Measurements from ENCODE around the gene ABCG8. TPM values are rescaled to one million over a fixed set of nuclear protein-coding genes. Genes with fewer than 3 reads are reported as not detected.

The ABCG8 gene
- polyA plus RNA-seq, 2 donors: not detected

DNA sequence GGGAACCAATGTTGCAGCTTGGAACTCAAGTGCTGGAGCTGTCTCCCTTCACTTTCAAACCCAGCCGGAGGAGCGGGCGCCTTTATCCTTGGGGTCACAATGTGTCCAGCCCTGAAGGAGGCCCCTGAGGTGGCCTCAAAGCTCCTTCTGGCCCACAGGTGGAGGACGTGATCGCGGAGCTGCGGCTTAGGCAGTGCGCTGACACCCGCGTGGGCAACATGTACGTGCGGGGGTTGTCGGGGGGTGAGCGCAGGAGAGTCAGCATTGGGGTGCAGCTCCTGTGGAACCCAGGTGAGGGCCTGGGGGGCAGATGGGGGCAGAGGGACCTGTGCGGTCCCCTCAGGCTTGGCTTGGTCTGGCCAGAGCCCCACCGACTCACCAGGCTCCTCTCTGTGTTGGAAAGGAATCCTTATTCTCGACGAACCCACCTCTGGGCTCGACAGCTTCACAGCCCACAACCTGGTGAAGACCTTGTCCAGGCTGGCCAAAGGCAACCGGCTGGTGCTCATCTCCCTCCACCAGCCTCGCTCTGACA is 13.5 kb downstream of the ABCG8 start:
- 95% methylated on average over 20 to 21 of the region's 21 CpGs for WGBS, 2 donors
- Histone ChIP-seq H3K4me3 (ENCODE audit: low read depth in 1 of 2, low read length in 2 of 2) (no peak overlapping the region), H3K36me3 (ENCODE audit: control insufficient read depth in 2 of 2, insufficient read depth in 2 of 2, low read length in 1 of 2) (no peaks in the 10 kb centered on the region)

GRCh38 chr2:43853141-43854081 is 14.6 kb downstream of the ABCG8 start:
- WGBS, 2 donors: 77 to 87% methylated on average over 10 of the region's 10 CpGs
- H3K27ac ChIP-seq (ENCODE audit: low read depth in 2 of 2, low read length in 1 of 2): no peak overlapping the region
- H3K9me3 ChIP-seq (ENCODE audit: control insufficient read depth in 2 of 2, insufficient read depth in 1 of 2, low read depth in 1 of 2, low read length in 1 of 2): no peaks in the 10 kb centered on the region
- no peaks in the 10 kb centered on the region for H3K4me1 ChIP-seq (ENCODE audit: control insufficient read depth in 2 of 2, insufficient read depth in 2 of 2, low read length in 1 of 2)
- H3K27me3 ChIP-seq (ENCODE audit: control insufficient read depth in 1 of 2, insufficient read depth in 2 of 2, low read length in 2 of 2): peaks cover 0 to 3% of the 10 kb centered on the region in 2 donors
- H3K4me3 ChIP-seq (ENCODE audit: low read depth in 1 of 2, low read length in 2 of 2): no peak overlapping the region
- H3K36me3 ChIP-seq (ENCODE audit: control insufficient read depth in 2 of 2, insufficient read depth in 2 of 2, low read length in 1 of 2): no peaks in the 10 kb centered on the region

More for the DNA sequence above, 13.5 kb downstream of the ABCG8 start:
- no peaks in the 10 kb centered on the region for H3K9me3 ChIP-seq (ENCODE audit: control insufficient read depth in 2 of 2, insufficient read depth in 1 of 2, low read depth in 1 of 2, low read length in 1 of 2)
- H3K27ac ChIP-seq (ENCODE audit: low read depth in 2 of 2, low read length in 1 of 2): no peak overlapping the region
- H3K27me3 ChIP-seq (ENCODE audit: control insufficient read depth in 1 of 2, insufficient read depth in 2 of 2, low read length in 2 of 2): peaks cover 0 to 3% of the 10 kb centered on the region in 2 donors
- H3K4me1 ChIP-seq (ENCODE audit: control insufficient read depth in 2 of 2, insufficient read depth in 2 of 2, low read length in 1 of 2): no peaks in the 10 kb centered on the region

- no peaks in the 10 kb centered on the region for H3K36me3 ChIP-seq (ENCODE audit: control insufficient read depth in 2 of 2, insufficient read depth in 2 of 2, low read length in 1 of 2)
- H3K4me3 ChIP-seq (ENCODE audit: low read depth in 1 of 2, low read length in 2 of 2): no peak overlapping the region
- H3K9me3 ChIP-seq (ENCODE audit: control insufficient read depth in 2 of 2, insufficient read depth in 1 of 2, low read depth in 1 of 2, low read length in 1 of 2): no peaks in the 10 kb centered on the region
- peaks cover 0 to 3% of the 10 kb centered on the region in 2 donors for H3K27me3 ChIP-seq (ENCODE audit: control insufficient read depth in 1 of 2, insufficient read depth in 2 of 2, low read length in 2 of 2)
- WGBS, 2 donors: 78 to 80% methylated on average over 3 of the region's 3 CpGs
- no peak overlapping the region for H3K27ac ChIP-seq (ENCODE audit: low read depth in 2 of 2, low read length in 1 of 2)
- no peaks in the 10 kb centered on the region for H3K4me1 ChIP-seq (ENCODE audit: control insufficient read depth in 2 of 2, insufficient read depth in 2 of 2, low read length in 1 of 2)
Observed at GRCh38 chr2:43854671-43855070, 15.9 kb downstream of the ABCG8 start.

DNA sequence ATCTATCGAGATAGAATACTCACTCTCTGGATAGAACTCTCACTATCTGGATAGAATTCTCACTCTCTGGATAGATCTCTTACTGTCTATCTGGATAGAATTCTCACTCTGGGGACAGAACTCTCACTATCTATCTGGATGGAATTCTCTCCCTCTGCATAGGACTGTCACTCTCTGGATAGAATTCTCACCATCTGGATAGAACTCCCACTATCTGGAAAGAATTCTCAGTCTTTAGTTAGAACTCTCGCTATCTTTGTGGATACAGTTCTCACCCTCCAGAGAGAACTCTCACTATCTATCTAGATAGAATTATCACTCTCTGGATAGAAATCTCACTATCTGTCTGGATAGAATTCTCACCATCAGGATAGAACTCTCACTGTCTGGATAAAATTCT is 16.5 kb downstream of the ABCG8 start:
- H3K36me3 ChIP-seq (ENCODE audit: control insufficient read depth in 2 of 2, insufficient read depth in 2 of 2, low read length in 1 of 2): no peaks in the 10 kb centered on the region
- peaks cover 0 to 3% of the 10 kb centered on the region in 2 donors for H3K27me3 ChIP-seq (ENCODE audit: control insufficient read depth in 1 of 2, insufficient read depth in 2 of 2, low read length in 2 of 2)
- 90 to 93% methylated on average over 2 of the region's 2 CpGs for WGBS, 2 donors
- H3K4me1 ChIP-seq (ENCODE audit: control insufficient read depth in 2 of 2, insufficient read depth in 2 of 2, low read length in 1 of 2): no peaks in the 10 kb centered on the region
- H3K9me3 ChIP-seq (ENCODE audit: control insufficient read depth in 2 of 2, insufficient read depth in 1 of 2, low read depth in 1 of 2, low read length in 1 of 2): no peaks in the 10 kb centered on the region
- no peak overlapping the region for H3K4me3 ChIP-seq (ENCODE audit: low read depth in 1 of 2, low read length in 2 of 2)
- H3K27ac ChIP-seq (ENCODE audit: low read depth in 2 of 2, low read length in 1 of 2): no peak overlapping the region

DNA sequence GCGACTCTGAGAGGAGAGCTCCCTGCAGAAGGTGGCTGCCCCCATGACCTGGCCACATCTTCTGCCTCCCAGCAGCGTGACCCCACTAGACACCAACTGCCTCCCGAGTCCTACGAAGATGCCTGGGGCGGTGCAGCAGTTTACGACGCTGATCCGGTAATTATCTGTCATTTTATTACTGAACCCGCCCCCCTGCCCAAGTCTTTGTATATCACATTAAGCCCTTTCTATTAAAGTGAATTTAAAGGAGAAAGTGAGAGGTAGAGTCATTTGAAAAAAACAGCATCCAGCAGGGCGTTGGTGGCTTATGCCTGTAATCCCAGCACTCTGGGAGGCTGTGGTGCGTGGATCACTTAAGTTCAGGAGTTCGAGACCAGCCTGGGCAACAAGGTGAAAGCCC is 33.4 kb downstream of the ABCG8 start:
- no peaks in the 10 kb centered on the region for H3K9me3 ChIP-seq (ENCODE audit: control insufficient read depth in 2 of 2, insufficient read depth in 1 of 2, low read depth in 1 of 2, low read length in 1 of 2)
- H3K27ac ChIP-seq (ENCODE audit: low read depth in 2 of 2, low read length in 1 of 2): no peak overlapping the region
- H3K27me3 ChIP-seq (ENCODE audit: control insufficient read depth in 1 of 2, insufficient read depth in 2 of 2, low read length in 2 of 2): no peaks in the 10 kb centered on the region
- no peaks in the 10 kb centered on the region for H3K4me1 ChIP-seq (ENCODE audit: control insufficient read depth in 2 of 2, insufficient read depth in 2 of 2, low read length in 1 of 2)
- no peak overlapping the region for H3K4me3 ChIP-seq (ENCODE audit: low read depth in 1 of 2, low read length in 2 of 2)
- no peaks in the 10 kb centered on the region for H3K36me3 ChIP-seq (ENCODE audit: control insufficient read depth in 2 of 2, insufficient read depth in 2 of 2, low read length in 1 of 2)
- WGBS, 2 donors: 81 to 88% methylated on average over 12 of the region's 12 CpGs

GRCh38 chr2:43874776-43875451 is 36.1 kb downstream of the ABCG8 start:
- 82 to 84% methylated on average over 11 of the region's 11 CpGs for WGBS, 2 donors
- H3K36me3 ChIP-seq (ENCODE audit: control insufficient read depth in 2 of 2, insufficient read depth in 2 of 2, low read length in 1 of 2): no peaks in the 10 kb centered on the region
- H3K4me3 ChIP-seq (ENCODE audit: low read depth in 1 of 2, low read length in 2 of 2): no peak overlapping the region
- H3K27ac ChIP-seq (ENCODE audit: low read depth in 2 of 2, low read length in 1 of 2): no peak overlapping the region
- no peaks in the 10 kb centered on the region for H3K9me3 ChIP-seq (ENCODE audit: control insufficient read depth in 2 of 2, insufficient read depth in 1 of 2, low read depth in 1 of 2, low read length in 1 of 2)
- no peaks in the 10 kb centered on the region for H3K27me3 ChIP-seq (ENCODE audit: control insufficient read depth in 1 of 2, insufficient read depth in 2 of 2, low read length in 2 of 2)
- H3K4me1 ChIP-seq (ENCODE audit: control insufficient read depth in 2 of 2, insufficient read depth in 2 of 2, low read length in 1 of 2): no peaks in the 10 kb centered on the region

DNA sequence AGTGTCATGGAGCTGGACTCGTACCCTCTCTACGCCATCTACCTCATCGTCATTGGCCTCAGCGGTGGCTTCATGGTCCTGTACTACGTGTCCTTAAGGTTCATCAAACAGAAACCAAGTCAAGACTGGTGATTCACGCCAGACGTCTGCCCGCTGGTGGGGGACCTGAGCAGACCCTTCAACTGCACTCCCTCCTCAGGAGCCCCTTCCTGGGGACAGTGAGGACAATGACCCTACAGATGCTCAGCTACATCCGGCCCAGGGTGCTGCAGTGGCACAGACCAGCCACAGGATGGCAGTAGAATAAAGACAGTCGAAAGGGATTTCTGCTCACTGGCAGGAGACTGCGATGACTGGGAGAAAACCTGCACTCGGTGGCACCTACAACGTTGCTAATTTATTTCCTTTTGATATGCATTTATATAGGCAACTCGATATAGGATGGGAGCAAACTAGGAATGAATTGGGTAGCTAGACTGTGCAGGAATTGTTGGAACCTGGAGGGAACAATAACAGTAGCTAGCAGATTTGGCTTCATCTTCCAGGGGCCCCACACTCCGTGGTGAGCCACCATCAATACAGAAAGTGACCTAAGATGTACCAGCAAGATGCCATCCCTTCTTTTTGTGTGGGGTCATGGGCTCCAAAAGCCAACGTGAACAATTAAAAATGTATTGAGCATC is 39.2 kb downstream of the ABCG8 start:
- Histone ChIP-seq H3K4me1 (ENCODE audit: control insufficient read depth in 2 of 2, insufficient read depth in 2 of 2, low read length in 1 of 2) (no peaks in the 10 kb centered on the region), H3K9me3 (ENCODE audit: control insufficient read depth in 2 of 2, insufficient read depth in 1 of 2, low read depth in 1 of 2, low read length in 1 of 2) (no peaks in the 10 kb centered on the region), H3K27me3 (ENCODE audit: control insufficient read depth in 1 of 2, insufficient read depth in 2 of 2, low read length in 2 of 2) (no peaks in the 10 kb centered on the region), H3K36me3 (ENCODE audit: control insufficient read depth in 2 of 2, insufficient read depth in 2 of 2, low read length in 1 of 2) (no peaks in the 10 kb centered on the region), H3K27ac (ENCODE audit: low read depth in 2 of 2, low read length in 1 of 2) (no peak overlapping the region), H3K4me3 (ENCODE audit: low read depth in 1 of 2, low read length in 2 of 2) (no peak overlapping the region)
- 36 to 37% methylated on average over 16 of the region's 16 CpGs for WGBS, 2 donors

- H3K36me3 ChIP-seq (ENCODE audit: control insufficient read depth in 2 of 2, insufficient read depth in 2 of 2, low read length in 1 of 2): no peaks in the 10 kb centered on the region
- H3K4me3 ChIP-seq (ENCODE audit: low read depth in 1 of 2, low read length in 2 of 2): no peak overlapping the region
- no peak overlapping the region for H3K27ac ChIP-seq (ENCODE audit: low read depth in 2 of 2, low read length in 1 of 2)
- WGBS, 2 donors: 73 to 75% methylated on average over 5 of the region's 5 CpGs
- no peaks in the 10 kb centered on the region for H3K27me3 ChIP-seq (ENCODE audit: control insufficient read depth in 1 of 2, insufficient read depth in 2 of 2, low read length in 2 of 2)
- H3K4me1 ChIP-seq (ENCODE audit: control insufficient read depth in 2 of 2, insufficient read depth in 2 of 2, low read length in 1 of 2): no peaks in the 10 kb centered on the region
- H3K9me3 ChIP-seq (ENCODE audit: control insufficient read depth in 2 of 2, insufficient read depth in 1 of 2, low read depth in 1 of 2, low read length in 1 of 2): no peaks in the 10 kb centered on the region
Observed at GRCh38 chr2:43879261-43879660, 40.5 kb downstream of the ABCG8 start.

DNA sequence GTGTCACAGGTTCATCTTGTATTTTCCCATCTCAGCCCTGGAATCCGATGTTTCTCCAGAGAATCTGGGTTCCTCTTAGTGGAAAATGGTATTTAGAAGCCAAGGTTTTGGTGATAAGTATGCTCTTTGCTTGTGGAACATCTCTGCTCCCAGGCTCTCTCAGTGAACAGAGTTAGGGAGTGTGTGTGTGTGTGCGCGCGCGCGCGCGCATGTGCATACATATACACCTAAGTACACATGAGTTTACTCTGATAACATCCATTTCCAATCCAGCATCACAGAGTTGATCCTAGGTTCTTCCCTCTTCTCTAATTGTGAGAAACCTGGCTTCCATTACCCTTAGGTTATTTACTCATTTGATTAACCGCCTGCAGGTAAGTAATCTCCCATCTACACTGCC is 41.7 kb downstream of the ABCG8 start:
- Histone ChIP-seq H3K9me3 (ENCODE audit: control insufficient read depth in 2 of 2, insufficient read depth in 1 of 2, low read depth in 1 of 2, low read length in 1 of 2) (no peaks in the 10 kb centered on the region), H3K4me1 (ENCODE audit: control insufficient read depth in 2 of 2, insufficient read depth in 2 of 2, low read length in 1 of 2) (no peaks in the 10 kb centered on the region), H3K4me3 (ENCODE audit: low read depth in 1 of 2, low read length in 2 of 2) (no peak overlapping the region), H3K36me3 (ENCODE audit: control insufficient read depth in 2 of 2, insufficient read depth in 2 of 2, low read length in 1 of 2) (no peaks in the 10 kb centered on the region), H3K27me3 (ENCODE audit: control insufficient read depth in 1 of 2, insufficient read depth in 2 of 2, low read length in 2 of 2) (no peaks in the 10 kb centered on the region), H3K27ac (ENCODE audit: low read depth in 2 of 2, low read length in 1 of 2) (no peak overlapping the region)
- 95 to 98% methylated on average over 9 of the region's 9 CpGs for WGBS, 2 donors

Measured in esophagus (tissue), 2 donors.